Measurements from ENCODE around the gene DCAF7.

Gene DCAF7

GRCh38 chr17:63595132-63595531 lies 44.9 kb downstream of the DCAF7 start:
- no peak for DNase-seq

GRCh38 chr17:63596856-63597586 lies 46.7 kb downstream of the DCAF7 start:
- DNase-seq: no peak

GRCh38 chr17:63598281-63598680 lies 48.0 kb downstream of the DCAF7 start:
- no peak for DNase-seq

- DNase-seq: peak; percentile 74
Observed at GRCh38 chr17:63600569-63601438, 50.5 kb downstream of the DCAF7 start, which contains the start of gene TACO1. Gene TACO1 (plus strand): TSS chr17:63600895. CDS start chr17:63601084, 189 bp downstream.

- DNase-seq: no peak
Observed at GRCh38 chr17:63601439-63602371, 51.4 kb downstream of the DCAF7 start.

GRCh38 chr17:63609816-63610573 lies 59.7 kb downstream of the DCAF7 start:
- DNase-seq: no peak

- no peak for DNase-seq
Observed at GRCh38 chr17:63610854-63611253, 60.6 kb downstream of the DCAF7 start.

- no peak for DNase-seq
Observed at GRCh38 chr17:63611354-63611753, 61.1 kb downstream of the DCAF7 start.

GRCh38 chr17:63613663-63614062 lies 63.4 kb downstream of the DCAF7 start:
- no peak for DNase-seq

- no peak for DNase-seq
Observed at GRCh38 chr17:63621229-63621683, 71.0 kb downstream of the DCAF7 start.

GRCh38 chr17:63621684-63622573 lies 71.7 kb downstream of the DCAF7 start, which contains the start of gene MAP3K3:
Gene MAP3K3 (plus strand): TSS chr17:63622417. CDS start chr17:63622760, 343 bp downstream.
- peak; percentile 92 for DNase-seq

GRCh38 chr17:63622574-63623390 lies 72.5 kb downstream of the DCAF7 start:
- DNase-seq: peak; percentile 29

- no peak for DNase-seq
Observed at GRCh38 chr17:63623786-63624530, 73.7 kb downstream of the DCAF7 start.

GRCh38 chr17:63624531-63624880 lies 74.2 kb downstream of the DCAF7 start:
- DNase-seq: no peak

GRCh38 chr17:63626551-63627180 lies 76.4 kb downstream of the DCAF7 start:
- no peak for DNase-seq

GRCh38 chr17:63629627-63630026 lies 79.3 kb downstream of the DCAF7 start:
- DNase-seq: no peak

- DNase-seq: no peak
Observed at GRCh38 chr17:63631062-63631461, 80.8 kb downstream of the DCAF7 start.

GRCh38 chr17:63631626-63632025 lies 81.3 kb downstream of the DCAF7 start:
- no peak for DNase-seq

GRCh38 chr17:63633742-63634141 lies 83.5 kb downstream of the DCAF7 start:
- DNase-seq: no peak

All from activated T-cell treated with anti-CD3 and anti-CD28 coated beads for 4 hours (primary cell).